HG03457 (cell line): ENCODE measurements around the gene PRR7.
A peak's percentile ranks its signal among the peaks of the same experiment; 100 is the strongest.

Experiments used
- ATAC-seq: cut with Tn5 transposase; IDR thresholded peaks from one replicate; pipeline ENCODE4 v1.9.1; 2021; ENCODE audit warnings: moderate number of reproducible peaks; ENCODE audit not compliant: unreplicated experiment

Gene PRR7

DNA sequence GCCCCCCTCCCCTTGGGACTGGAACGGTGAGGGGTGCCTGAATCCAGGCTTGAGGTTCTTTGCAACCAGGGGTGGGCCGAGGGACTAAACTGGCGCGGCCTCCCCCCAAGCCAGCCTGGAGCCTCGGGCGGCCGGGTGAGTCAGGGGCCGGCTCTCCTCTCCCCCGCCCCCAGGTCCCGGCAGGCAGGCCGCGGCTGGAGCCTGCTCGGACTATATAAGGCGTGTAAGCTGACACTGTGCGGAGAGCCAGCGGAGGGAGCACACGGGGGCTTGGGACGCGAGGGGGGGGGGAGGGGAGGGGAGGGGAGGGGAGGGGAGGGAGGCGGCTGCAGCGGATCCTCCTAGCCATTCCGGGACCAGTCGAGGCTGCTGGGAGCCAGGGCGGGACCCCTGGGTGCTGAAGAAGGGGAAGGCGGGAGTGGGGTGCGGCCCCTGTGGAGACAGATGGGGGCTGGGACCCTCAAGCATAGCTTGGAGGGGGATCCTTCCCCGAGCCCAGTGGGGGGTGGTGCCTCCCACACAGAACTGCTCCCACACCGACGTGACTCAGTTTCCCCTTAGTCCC lies 50.2 kb downstream of the PRR7 start:
- no peak for ATAC-seq

DNA sequence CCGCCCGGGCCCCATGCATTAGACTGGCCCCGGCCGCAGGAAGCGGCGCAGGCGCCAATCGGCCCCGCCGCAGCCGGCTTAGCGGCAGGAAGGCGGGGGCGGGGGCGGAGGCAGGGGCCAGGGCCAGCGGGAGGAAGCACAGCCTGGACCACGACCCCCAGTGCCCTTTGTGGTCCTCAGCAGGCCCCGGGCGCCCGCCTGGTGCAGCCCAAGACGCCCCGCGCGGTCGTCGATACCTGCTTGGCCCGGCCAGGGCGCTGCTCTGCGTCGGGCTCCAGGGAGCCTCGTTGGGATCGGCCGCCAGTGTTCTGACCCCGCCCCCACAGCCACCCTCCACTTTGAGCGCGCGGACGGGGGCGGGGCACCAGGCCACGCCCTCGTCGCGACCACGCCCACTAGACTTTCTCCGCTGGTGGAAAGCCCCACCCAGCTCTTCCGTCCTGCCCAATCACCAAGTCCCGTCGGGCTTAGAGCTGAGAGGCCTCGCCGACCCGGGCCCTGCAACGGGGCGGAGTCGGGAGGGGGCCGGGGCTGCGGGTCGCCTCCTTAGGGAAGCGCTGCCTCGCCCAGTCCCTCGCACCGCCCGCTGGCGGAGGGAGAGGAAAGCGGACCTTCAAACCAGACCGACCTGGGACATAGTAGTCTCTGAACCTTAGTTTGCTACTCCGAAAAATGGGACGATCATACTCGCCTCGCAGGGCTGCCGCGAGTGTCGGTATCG lies 50.8 kb downstream of the PRR7 start, which contains the start of gene PDLIM7:
PDLIM7 (minus strand) TSS at position 313 of the 721 bp plus-strand sequence. CDS start 1,092 bp downstream, outside the sequence.
- ATAC-seq: peak; percentile 55

DNA sequence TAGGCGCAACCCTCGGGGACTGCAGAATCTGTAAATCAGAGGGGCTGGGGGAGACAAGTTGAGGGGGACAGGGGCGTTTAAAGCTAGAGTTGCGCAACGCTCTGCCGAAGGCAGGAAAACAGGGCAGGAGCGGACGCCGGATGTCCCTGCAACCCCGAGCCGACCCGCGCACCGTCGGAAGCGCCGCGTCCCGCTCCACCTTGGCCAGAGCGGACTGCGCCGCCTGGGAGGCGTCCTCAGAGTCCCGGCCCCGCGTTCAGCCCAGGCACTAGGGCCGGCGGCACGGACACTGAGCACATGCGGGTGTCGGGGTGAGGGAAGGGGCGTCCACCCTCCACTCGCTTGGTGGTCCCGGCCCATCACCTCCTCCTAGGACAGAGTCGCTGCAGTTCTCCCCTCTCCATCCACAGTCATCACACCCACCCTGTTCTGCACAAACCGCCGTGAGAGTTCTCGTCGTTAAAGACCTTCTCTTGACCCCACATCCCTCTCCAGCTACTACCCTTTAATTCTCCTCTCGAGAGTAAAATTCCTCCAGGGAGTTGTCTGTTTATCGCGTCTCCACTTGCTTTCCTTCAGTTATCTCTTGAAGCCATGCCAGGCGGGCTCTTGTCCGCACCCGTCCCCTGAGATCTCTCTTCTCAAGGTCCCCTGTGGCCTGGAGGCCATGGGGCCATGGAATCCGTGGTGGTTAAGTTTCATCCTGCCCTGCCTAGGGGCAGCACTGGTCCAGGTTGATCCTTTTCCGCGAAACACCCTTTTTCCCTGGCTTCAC lies 51.6 kb downstream of the PRR7 start:
- no peak for ATAC-seq

DNA sequence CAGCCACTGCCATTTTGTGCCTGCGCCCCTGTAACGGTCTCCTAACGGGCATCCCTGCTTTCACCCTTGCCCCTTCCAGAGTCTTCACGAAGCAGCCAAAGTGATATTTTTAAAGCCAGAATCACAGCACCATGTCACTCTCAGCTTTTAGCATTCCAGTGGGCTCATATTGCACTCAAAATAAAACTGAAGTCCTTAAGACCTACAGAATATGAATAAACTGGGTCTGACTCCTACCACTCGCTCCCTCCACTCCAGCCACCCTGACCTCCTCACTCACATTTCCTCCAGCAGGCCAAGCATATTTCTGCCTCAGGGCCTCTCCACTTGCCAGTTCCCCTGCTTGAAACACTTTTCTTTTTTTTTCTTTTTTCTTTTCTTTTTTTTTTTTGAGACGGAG lies 53.2 kb downstream of the PRR7 start:
- no peak for ATAC-seq

DNA sequence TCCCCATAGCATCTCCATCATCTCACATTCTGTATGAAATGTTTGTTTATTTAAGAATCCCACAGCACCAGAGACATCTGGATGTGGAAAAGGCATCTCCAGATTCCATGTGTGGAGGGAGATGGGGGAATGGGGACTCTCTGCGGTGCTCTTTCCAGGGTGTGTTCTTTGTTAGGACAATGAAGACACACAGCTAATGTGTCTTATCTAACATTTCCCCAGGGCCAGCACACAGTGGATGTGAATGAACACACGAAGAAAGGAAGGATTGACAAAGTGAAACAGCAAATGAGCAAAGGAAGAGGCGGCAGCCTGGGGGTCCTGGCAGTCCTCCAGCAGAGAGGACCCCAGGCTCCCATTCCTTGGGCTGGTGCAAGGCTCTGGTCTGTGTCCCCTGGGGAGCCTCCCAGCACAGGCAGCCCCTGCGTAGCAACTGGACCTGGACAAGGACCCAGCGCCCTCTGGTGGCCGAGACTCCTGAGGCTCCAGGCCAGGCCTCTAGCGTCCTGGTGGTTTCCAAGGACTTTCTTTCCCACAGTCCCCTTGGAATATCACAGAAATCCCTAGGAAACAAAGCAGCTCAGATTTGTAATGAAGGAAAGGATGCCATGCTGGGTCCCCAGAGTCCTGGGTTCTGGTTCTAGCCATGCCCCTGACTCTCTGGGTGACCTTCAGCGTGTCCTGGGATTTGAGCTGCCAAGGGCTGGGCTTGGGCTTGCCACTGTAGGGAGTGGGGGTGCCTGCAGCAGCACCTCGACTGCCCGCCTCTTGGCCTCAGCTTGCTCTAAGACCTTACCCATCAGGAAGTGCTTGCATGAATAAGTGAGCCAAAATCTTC lies 54.3 kb downstream of the PRR7 start:
- ATAC-seq: no peak

DNA sequence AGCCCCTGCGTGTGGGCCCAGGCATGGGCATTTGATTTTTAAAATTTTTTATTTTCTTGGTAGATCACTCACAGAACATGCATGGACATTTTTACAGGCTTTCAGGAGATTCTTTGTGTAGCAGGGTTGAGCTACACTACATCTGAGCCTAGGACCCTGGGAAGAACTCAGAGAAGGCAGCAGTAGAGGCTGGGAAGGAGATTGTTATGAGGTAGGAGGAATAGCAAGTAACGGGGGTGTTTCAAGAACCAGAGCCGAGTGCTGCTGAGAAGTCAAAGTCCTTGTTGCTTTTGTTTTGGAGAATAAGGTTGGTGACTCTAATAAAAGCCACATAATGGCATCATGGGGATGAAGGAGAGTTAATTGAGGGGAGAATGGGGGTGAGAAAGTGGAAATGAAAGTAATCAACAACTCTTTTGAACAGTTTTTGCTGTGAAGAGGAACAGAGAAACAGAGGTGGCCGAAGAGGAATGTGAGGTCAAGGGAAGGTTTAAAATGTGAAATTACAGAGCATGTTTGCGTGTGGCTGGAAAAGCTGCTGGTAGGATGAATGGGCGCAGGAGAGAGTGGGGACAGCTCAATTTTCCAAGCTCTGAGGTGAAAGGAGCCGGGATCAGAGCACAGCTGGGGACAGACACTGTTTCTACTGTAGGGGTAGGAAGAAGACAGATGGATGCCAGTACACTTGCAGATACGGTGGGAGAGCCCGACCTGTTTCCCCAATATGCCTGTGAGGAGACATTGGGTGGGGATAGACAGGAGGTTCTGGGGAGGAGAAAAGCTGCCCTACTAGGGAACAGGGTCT lies 55.5 kb downstream of the PRR7 start:
- ATAC-seq: no peak

DNA sequence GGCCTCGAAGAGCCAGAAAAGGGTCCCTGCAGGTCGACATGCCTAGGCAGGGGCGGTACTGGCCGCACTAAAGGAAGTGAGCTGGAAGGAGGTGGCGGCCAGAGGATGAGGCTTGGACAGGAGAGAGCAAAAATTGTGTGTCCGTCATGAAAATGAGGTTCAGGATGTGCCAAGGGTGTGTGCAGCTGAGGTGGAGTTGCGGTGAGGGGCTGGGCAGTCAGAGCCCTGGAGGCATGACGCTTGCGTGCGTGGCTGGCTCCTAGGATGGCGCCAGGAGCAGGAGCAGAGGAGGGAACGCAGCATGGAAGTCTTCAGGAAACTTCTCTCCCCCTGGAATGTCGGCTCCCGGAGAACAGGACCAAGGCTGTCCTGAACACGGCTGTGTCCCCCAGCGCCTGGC lies 56.3 kb downstream of the PRR7 start:
- ATAC-seq: no peak

DNA sequence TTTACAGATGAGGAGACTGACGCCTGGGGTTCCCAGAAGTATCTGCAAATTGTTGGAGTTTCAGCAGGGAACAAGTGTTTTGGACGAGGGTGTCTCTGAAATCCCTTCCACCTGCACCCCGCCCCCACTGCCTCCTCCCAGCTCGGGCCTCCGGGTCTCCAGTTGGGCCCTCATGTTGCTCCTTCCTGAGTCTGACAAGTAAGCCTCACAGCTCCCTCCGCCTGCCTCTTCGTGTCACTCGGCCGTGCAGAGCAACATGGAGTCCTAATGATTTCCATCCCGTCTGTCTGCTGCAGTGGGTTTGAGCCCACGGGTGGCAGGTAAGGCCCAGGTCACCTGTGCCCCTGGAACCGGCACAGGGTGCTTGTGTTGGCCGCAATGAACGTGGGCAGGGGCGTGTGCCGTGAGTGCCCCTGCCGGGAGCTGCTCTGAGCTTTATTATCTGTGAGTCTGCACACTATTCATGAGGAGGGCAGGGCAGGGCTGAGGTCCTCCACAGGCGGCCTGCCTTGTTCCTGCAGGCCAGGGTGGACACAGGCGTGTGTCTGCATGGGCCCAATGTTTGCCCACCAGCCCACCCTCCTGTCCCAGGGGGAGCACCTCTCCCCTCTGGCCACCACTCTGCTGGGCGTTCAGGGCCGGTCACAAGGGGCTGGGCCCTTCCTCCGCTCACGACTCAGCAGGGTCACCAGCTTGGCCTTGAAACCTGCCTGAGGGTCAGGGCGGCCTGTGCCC lies 56.9 kb downstream of the PRR7 start:
- no peak for ATAC-seq

DNA sequence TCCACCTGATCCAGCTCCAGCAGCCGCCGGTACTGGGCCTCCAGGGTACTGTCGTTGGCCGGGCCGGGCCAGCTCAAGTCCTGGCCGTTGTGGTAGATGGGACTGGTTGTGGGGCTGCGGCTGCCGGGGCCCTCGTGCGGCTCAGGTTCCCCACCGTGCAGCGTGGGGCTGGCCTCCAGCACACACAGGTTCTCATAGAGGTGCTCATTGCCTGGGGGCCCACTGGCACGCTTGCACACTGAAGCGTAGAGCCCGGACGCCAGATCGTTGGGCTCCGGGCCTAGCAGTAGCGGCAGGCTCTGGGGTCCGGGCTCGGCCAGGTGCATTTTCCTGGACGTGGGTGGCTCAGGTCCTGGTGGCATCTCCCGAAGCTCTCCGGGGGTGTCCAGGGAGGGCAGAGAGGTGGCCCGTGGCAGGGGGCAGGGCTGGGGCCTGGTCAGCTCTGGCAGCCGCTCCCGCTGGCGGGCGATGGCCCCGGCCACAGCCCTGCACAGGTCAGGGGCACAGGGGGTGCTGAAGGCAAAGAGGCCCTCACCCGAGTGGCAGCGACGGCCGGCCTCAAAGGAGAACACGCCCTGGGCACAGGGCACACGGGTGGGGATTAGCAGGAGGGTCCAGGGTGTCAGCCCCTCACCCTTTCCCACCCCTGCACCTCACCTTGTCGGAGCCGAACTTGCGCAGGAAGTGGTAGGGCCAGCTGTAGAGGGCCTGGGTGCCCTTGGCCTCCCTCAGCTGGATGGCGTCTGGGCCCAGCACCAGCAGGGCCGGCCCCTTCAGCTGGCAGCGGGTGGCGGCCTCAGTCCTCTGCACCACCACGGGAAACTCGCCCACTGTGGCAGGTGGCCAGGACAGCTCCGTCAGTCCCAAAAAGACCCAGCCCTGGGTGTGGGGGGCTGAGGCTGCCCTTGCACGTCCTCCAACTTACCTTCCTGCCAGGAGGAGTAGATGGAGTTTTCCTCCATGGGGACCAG lies 57.8 kb downstream of the PRR7 start:
- no peak for ATAC-seq

DNA sequence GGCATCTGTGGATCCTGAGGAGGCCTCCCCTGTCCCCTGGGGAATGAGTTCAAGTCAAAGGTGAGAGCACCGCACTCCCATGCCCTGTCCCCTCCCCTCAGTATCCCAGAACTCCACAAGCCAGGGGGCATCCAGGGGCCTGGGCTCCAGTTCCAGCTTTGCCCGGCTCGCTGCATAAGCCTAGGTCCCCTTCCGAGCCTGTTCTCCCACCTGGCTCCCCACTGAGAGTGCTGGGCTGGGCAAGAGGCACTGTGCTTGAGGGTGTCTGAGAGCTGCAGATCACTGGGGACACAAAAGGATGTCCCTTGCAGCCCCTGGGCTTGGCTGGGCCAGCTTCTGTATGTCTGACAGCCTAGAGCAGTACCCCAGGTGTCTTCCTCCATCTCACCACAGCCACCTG lies 58.5 kb downstream of the PRR7 start:
- ATAC-seq: no peak
